Measurements from ENCODE around the gene EFEMP1. TPM values are rescaled to one million over a fixed set of nuclear protein-coding genes. Genes with fewer than 3 reads are reported as not detected.

EFEMP1 gene
- total RNA-seq, 1 experiment from 2014 or later, result not detected

GRCh38 chr2:55885944-55886281, 37.7 kb downstream of the EFEMP1 start:
- H3K27ac Mint-ChIP-seq (ENCODE audit: unreplicated experiment), result peak overlapping the region; percentile 67
- intact Hi-C loops (cut with micrococcal nuclease; ENCODE audit: unreplicated experiment), result no loop called here
- Histone ChIP-seq H3K36me3 (ENCODE audit: control insufficient read depth, insufficient read depth, low read length) (no peaks in the 10 kb centered on the region), H3K27me3 (replicated peaks; ENCODE audit: control insufficient read depth, insufficient read depth, low read length) (no peaks in the 10 kb centered on the region), H3K4me1 (no peaks in the 10 kb centered on the region), H3K9me3 (no peaks in the 10 kb centered on the region), H3K4me3 (ENCODE audit: low read depth, low read length) (no peak overlapping the region)
- CTCF ChIA-PET, result no interaction called here
- TF ChIP-seq CTCF (IDR thresholded peaks at IDR 0.05; ENCODE audit: insufficient read depth in 1 of 2, low read depth in 1 of 2, low read length in 1 of 2, severe bottlenecking in 1 of 2, unreplicated experiment in 1 of 2), result no peak
- peaks cover 14% of the 10 kb centered on the region for H3K4me1 Mint-ChIP-seq (ENCODE audit: low read depth, unreplicated experiment)
- no peak overlapping the region for H3K4me3 Mint-ChIP-seq (ENCODE audit: unreplicated experiment)
- H3K9me3 Mint-ChIP-seq (ENCODE audit: unreplicated experiment), result no peaks in the 10 kb centered on the region
- no peak for DNase-seq
- POLR2A ChIA-PET, result no interaction called here
- no TSS peak for BruUV-seq (replicated peaks)
- H3K27me3 Mint-ChIP-seq (ENCODE audit: insufficient read depth, unreplicated experiment), result no peaks in the 10 kb centered on the region
- H3K36me3 Mint-ChIP-seq (ENCODE audit: insufficient read depth, unreplicated experiment), result no peaks in the 10 kb centered on the region

GRCh38 chr2:55885127-55885943, 38.2 kb downstream of the EFEMP1 start:
- DNase-seq, result no peak
- peaks cover 20% of the 10 kb centered on the region for H3K4me1 Mint-ChIP-seq (ENCODE audit: low read depth, unreplicated experiment)
- Histone ChIP-seq H3K36me3 (ENCODE audit: control insufficient read depth, insufficient read depth, low read length) (no peaks in the 10 kb centered on the region), H3K4me1 (no peaks in the 10 kb centered on the region), H3K27me3 (replicated peaks; ENCODE audit: control insufficient read depth, insufficient read depth, low read length) (no peaks in the 10 kb centered on the region), H3K9me3 (no peaks in the 10 kb centered on the region), H3K4me3 (ENCODE audit: low read depth, low read length) (no peak overlapping the region)
- no peaks in the 10 kb centered on the region for H3K36me3 Mint-ChIP-seq (ENCODE audit: insufficient read depth, unreplicated experiment)
- ChIA-PET POLR2A (no interaction called here), CTCF (no interaction called here)
- H3K4me3 Mint-ChIP-seq (ENCODE audit: unreplicated experiment), result no peak overlapping the region
- intact Hi-C loops (cut with micrococcal nuclease; ENCODE audit: unreplicated experiment), result no loop called here
- no peaks in the 10 kb centered on the region for H3K9me3 Mint-ChIP-seq (ENCODE audit: unreplicated experiment)
- TF ChIP-seq CTCF (IDR thresholded peaks at IDR 0.05; ENCODE audit: insufficient read depth in 1 of 2, low read depth in 1 of 2, low read length in 1 of 2, severe bottlenecking in 1 of 2, unreplicated experiment in 1 of 2), result no peak
- no TSS peak for BruUV-seq (replicated peaks)
- H3K27me3 Mint-ChIP-seq (ENCODE audit: insufficient read depth, unreplicated experiment), result no peaks in the 10 kb centered on the region
- H3K27ac Mint-ChIP-seq (ENCODE audit: unreplicated experiment), result peak overlapping the region; percentile 67

- Mint-ChIP-seq H3K9me3 (ENCODE audit: unreplicated experiment) (no peaks in the 10 kb centered on the region), H3K36me3 (ENCODE audit: insufficient read depth, unreplicated experiment) (no peaks in the 10 kb centered on the region)
These were observed 39.8 kb downstream of the EFEMP1 start for GRCh38 chr2:55883829-55884228.

More at GRCh38 chr2:55883829-55884228, 39.8 kb downstream of the EFEMP1 start:
- BruUV-seq (replicated peaks), result no TSS peak
- ChIA-PET CTCF (no interaction called here), POLR2A (no interaction called here)
- intact Hi-C loops (cut with micrococcal nuclease; ENCODE audit: unreplicated experiment), result no loop called here
- H3K9me3 ChIP-seq, result no peaks in the 10 kb centered on the region
- no peak overlapping the region for H3K4me3 ChIP-seq (ENCODE audit: low read depth, low read length)
- no peaks in the 10 kb centered on the region for H3K27me3 ChIP-seq (replicated peaks; ENCODE audit: control insufficient read depth, insufficient read depth, low read length)
- no peak for TF ChIP-seq CTCF (IDR thresholded peaks at IDR 0.05; ENCODE audit: insufficient read depth in 1 of 2, low read depth in 1 of 2, low read length in 1 of 2, severe bottlenecking in 1 of 2, unreplicated experiment in 1 of 2)
- H3K4me1 ChIP-seq, result no peaks in the 10 kb centered on the region
- Mint-ChIP-seq H3K27me3 (ENCODE audit: insufficient read depth, unreplicated experiment) (no peaks in the 10 kb centered on the region), H3K27ac (ENCODE audit: unreplicated experiment) (no peak overlapping the region), H3K4me1 (ENCODE audit: low read depth, unreplicated experiment) (peaks cover 28% of the 10 kb centered on the region), H3K4me3 (ENCODE audit: unreplicated experiment) (no peak overlapping the region)
- no peak for DNase-seq
- no peaks in the 10 kb centered on the region for H3K36me3 ChIP-seq (ENCODE audit: control insufficient read depth, insufficient read depth, low read length)
